Neural cell (in vitro differentiated cells): ENCODE measurements around the gene COMP. TPM values are rescaled to one million over a fixed set of nuclear protein-coding genes. Genes with fewer than 3 reads are reported as not detected.

ENCODE experiments used
- H2AFZ ChIP-seq: fragments of 200-600, 300-800 bp; sonication (generic), shearing (Covaris generic); 2 replicates; pipeline ENCODE4 v1.6.0; 2014; ENCODE audit warnings: low read depth, mild to moderate bottlenecking, antibody characterized with exemption, low read length, moderate library complexity
- H3F3A ChIP-seq: fragments of 200-600 bp; shearing (Covaris generic); 2 replicates; pipeline ENCODE4 v1.6.1; 2016; ENCODE audit warnings: mild to moderate bottlenecking, moderate library complexity, mixed read lengths, antibody characterized with exemption, low read length; ENCODE audit not compliant: insufficient read depth, poor library complexity, severe bottlenecking
- H3K27ac ChIP-seq: fragments of 200-600, 300-800 bp; sonication (generic), shearing (Covaris generic); 2 replicates; pipeline ENCODE4 v1.5.1; 2014; ENCODE audit warnings: mild to moderate bottlenecking, low read length, moderate library complexity
- H3K27me3 ChIP-seq: fragments of 300-800, 200-600 bp; sonication (generic), shearing (Covaris generic); 2 replicates; pipeline ENCODE4 v1.6.0; 2014; ENCODE audit warnings: mild to moderate bottlenecking, low read depth, low read length, moderate library complexity; ENCODE audit not compliant: insufficient read depth
- H3K36me3 ChIP-seq: fragments of 300-800, 200-600 bp; sonication (generic), shearing (Covaris generic); 2 replicates; pipeline ENCODE4 v1.5.1; 2014; ENCODE audit warnings: mild to moderate bottlenecking, antibody characterized with exemption, low read length, moderate library complexity; ENCODE audit not compliant: insufficient read depth
- H3K4me2 ChIP-seq: fragments of 300-800, 200-600 bp; sonication (generic), shearing (Covaris generic); 2 replicates; pipeline ENCODE4 v1.6.0; 2014; ENCODE audit warnings: mild to moderate bottlenecking, low read length
- H3K4me3 ChIP-seq: fragments of 300-800, 200-600 bp; sonication (generic), shearing (Covaris generic); 2 replicates; pipeline ENCODE4 v1.5.1; 2014; ENCODE audit warnings: mild to moderate bottlenecking, low read length, moderate library complexity
- H3K79me2 ChIP-seq: fragments of 200-600 bp; shearing (Covaris generic); replicated peaks from 2 replicates; pipeline ENCODE4 v1.6.0; 2014; ENCODE audit warnings: mild to moderate bottlenecking, low read length, moderate library complexity; ENCODE audit not compliant: insufficient read depth
- H3K9ac ChIP-seq: fragments of 300-800, 200-600 bp; sonication (generic), shearing (Covaris generic); 2 replicates; pipeline ENCODE4 v1.6.1; 2016; ENCODE audit warnings: mild to moderate bottlenecking, low read length, mixed read lengths
- H3K9me2 ChIP-seq: fragments of 200-600 bp; shearing (Covaris generic); 2 replicates; pipeline ENCODE4 v1.6.1; 2016; ENCODE audit warnings: mild to moderate bottlenecking, low read length, mixed read lengths; ENCODE audit not compliant: insufficient read depth
- H3K9me3 ChIP-seq: fragments of 200-600, 300-800 bp; sonication (generic), shearing (Covaris generic); 2 replicates; pipeline ENCODE4 v1.6.1; 2016; ENCODE audit warnings: mild to moderate bottlenecking, mixed run types, low read length, moderate library complexity, mixed read lengths
- H4K20me1 ChIP-seq: fragments of 200-600 bp; shearing (Covaris generic); 2 replicates; pipeline ENCODE4 v1.6.1; 2016; ENCODE audit warnings: mild to moderate bottlenecking, mixed run types; ENCODE audit not compliant: insufficient read depth
- CTCF ChIP-seq: fragments of 450-650 bp; IDR thresholded peaks from 2 replicates; pipeline ENCODE4 v1.5.1; 2014; ENCODE audit warnings: antibody characterized with exemption, mild to moderate bottlenecking, moderate library complexity; ENCODE audit not compliant: poor library complexity, severe bottlenecking
- EP300 ChIP-seq: fragments of 450-650 bp; conservative IDR thresholded peaks from 2 replicates; pipeline ENCODE4 v1.6.1; 2014; ENCODE audit warnings: antibody characterized with exemption, mild to moderate bottlenecking, moderate library complexity; ENCODE audit not compliant: poor library complexity, severe bottlenecking
- EZH2 ChIP-seq: fragments of 200-600, 300-800 bp; shearing (Covaris generic), sonication (generic); IDR thresholded peaks from 2 replicates; pipeline ENCODE4 v1.6.1; 2014; ENCODE audit warnings: antibody characterized with exemption, low read length, borderline replicate concordance, mild to moderate bottlenecking; ENCODE audit not compliant: insufficient read depth, poor library complexity, severe bottlenecking
- MXI1 ChIP-seq: fragments of 450-650 bp; conservative IDR thresholded peaks from 2 replicates; pipeline ENCODE4 v1.6.1; 2014; ENCODE audit warnings: antibody characterized with exemption, mild to moderate bottlenecking; ENCODE audit not compliant: poor library complexity, severe bottlenecking
- POLR2AphosphoS5 ChIP-seq: IDR thresholded peaks from 2 replicates; pipeline ENCODE4 v1.6.1; 2012
- RAD21 ChIP-seq: fragments of 450-650 bp; conservative IDR thresholded peaks from 2 replicates; pipeline ENCODE4 v1.6.1; 2014; ENCODE audit warnings: antibody characterized with exemption, mild to moderate bottlenecking, moderate library complexity
- REST ChIP-seq: IDR thresholded peaks from 2 replicates; pipeline ENCODE4 v1.6.1; 2012; ENCODE audit warnings: borderline replicate concordance
- SMC3 ChIP-seq: fragments of 450-650 bp; conservative IDR thresholded peaks from 2 replicates; pipeline ENCODE4 v1.6.1; 2014; ENCODE audit warnings: antibody characterized with exemption, mild to moderate bottlenecking, moderate library complexity; ENCODE audit not compliant: poor library complexity
- TAF1 ChIP-seq: IDR thresholded peaks from 2 replicates; pipeline ENCODE4 v1.6.1; 2012; ENCODE audit warnings: low read depth
- polyA plus RNA-seq: library from polyadenylated mRNA; depleted of rRNA; stranded (reverse); fragments of >200 nt; gene quantifications from 2 replicates; pipeline ENCODE4 v1.2.3, GENCODE V29; 2014

Gene COMP
- polyA plus RNA-seq, 1 donor from 2014 or later, result not detected

- Histone ChIP-seq H4K20me1 (no peaks in the 10 kb centered on the region), H3F3A (no peaks in the 10 kb centered on the region), H3K9me2 (no peaks in the 10 kb centered on the region), H3K27me3 (no peaks in the 10 kb centered on the region), H2AFZ (no peak overlapping the region), H3K4me3 (no peak overlapping the region), H3K9ac (no peak overlapping the region), H3K4me2 (no peak overlapping the region), H3K9me3 (no peaks in the 10 kb centered on the region), H3K27ac (no peak overlapping the region), H3K36me3 (no peaks in the 10 kb centered on the region), H3K79me2 (no peaks in the 10 kb centered on the region)
- TF ChIP-seq EZH2, result no peak
- TF ChIP-seq MXI1, result no peak
- no peak for TF ChIP-seq CTCF
- no peak for TF ChIP-seq REST
- TF ChIP-seq SMC3, result no peak
- TF ChIP-seq EP300, result no peak
- no peak for TF ChIP-seq POLR2AphosphoS5
- TF ChIP-seq TAF1, result no peak
- no peak for TF ChIP-seq RAD21
Measured at GRCh38 chr19:18778826-18779495, 12.1 kb downstream of the COMP start.

GRCh38 chr19:18778076-18778389 is 13.1 kb downstream of the COMP start:
- Histone ChIP-seq H4K20me1 (no peaks in the 10 kb centered on the region), H3F3A (no peaks in the 10 kb centered on the region), H3K27ac (no peak overlapping the region), H3K9me3 (no peaks in the 10 kb centered on the region), H3K27me3 (no peaks in the 10 kb centered on the region), H2AFZ (no peak overlapping the region), H3K9me2 (no peaks in the 10 kb centered on the region), H3K36me3 (no peaks in the 10 kb centered on the region), H3K4me2 (no peak overlapping the region), H3K79me2 (no peaks in the 10 kb centered on the region), H3K4me3 (no peak overlapping the region), H3K9ac (no peak overlapping the region)
- TF ChIP-seq MXI1 (no peak), RAD21 (no peak), POLR2AphosphoS5 (no peak), SMC3 (no peak), EP300 (no peak), TAF1 (no peak), EZH2 (no peak), REST (no peak), CTCF (no peak)
